Suppressor macrophage treated with lipopolysaccharide for 1 hour (primary cell): Measurements from ENCODE around the gene DLEU7.

ENCODE experiments used
- DNase-seq, 3 donors: peaks; one replicate each; pipeline ENCODE4 v3.0.0-alpha.2; 2020 to 2022

The DLEU7 gene

GRCh38 chr13:50788551-50789210 lies 54.8 kb downstream of the DLEU7 start:
- DNase-seq, result peak; percentile 52 to 71 (median 61)

- DNase-seq, result no peak
Observed at GRCh38 chr13:50787316-50788195, 55.9 kb downstream of the DLEU7 start.

- no peak for DNase-seq
Observed at GRCh38 chr13:50783717-50784290, 59.7 kb downstream of the DLEU7 start.

GRCh38 chr13:50783066-50783465 lies 60.4 kb downstream of the DLEU7 start:
- no peak for DNase-seq

GRCh38 chr13:50780201-50781015 lies 63.1 kb downstream of the DLEU7 start:
- DNase-seq, result no peak

GRCh38 chr13:50779443-50780200 lies 63.9 kb downstream of the DLEU7 start:
- no peak for DNase-seq
